Esophagus squamous epithelium (tissue), 4 donors: ENCODE results near the gene STARD7.
A peak's percentile ranks its signal among the peaks of the same experiment; 100 is the strongest.

Experiments
- POLR2A ChIP-seq, 4 donors: fragments of 450-650 bp; IDR thresholded peaks; one replicate each; pipeline ENCODE4 v1.6.1; 2017; ENCODE audit warnings: antibody characterized with exemption in 4 of 4, mild to moderate bottlenecking in 4 of 4, moderate library complexity in 3 of 4
- TF ChIP-seq, protein P1 (sequence below), 6 experiments: fragments of 450-650 bp in 4 of 6; fragments of 200-600 bp in 2 of 6; sonication (generic) in 2 of 6; IDR thresholded peaks; one replicate each; pipeline ENCODE4 v1.5.1; 2016 to 2019; ENCODE audit warnings: antibody characterized with exemption in 6 of 6, mild to moderate bottlenecking in 4 of 6, moderate library complexity in 4 of 6

DNA sequence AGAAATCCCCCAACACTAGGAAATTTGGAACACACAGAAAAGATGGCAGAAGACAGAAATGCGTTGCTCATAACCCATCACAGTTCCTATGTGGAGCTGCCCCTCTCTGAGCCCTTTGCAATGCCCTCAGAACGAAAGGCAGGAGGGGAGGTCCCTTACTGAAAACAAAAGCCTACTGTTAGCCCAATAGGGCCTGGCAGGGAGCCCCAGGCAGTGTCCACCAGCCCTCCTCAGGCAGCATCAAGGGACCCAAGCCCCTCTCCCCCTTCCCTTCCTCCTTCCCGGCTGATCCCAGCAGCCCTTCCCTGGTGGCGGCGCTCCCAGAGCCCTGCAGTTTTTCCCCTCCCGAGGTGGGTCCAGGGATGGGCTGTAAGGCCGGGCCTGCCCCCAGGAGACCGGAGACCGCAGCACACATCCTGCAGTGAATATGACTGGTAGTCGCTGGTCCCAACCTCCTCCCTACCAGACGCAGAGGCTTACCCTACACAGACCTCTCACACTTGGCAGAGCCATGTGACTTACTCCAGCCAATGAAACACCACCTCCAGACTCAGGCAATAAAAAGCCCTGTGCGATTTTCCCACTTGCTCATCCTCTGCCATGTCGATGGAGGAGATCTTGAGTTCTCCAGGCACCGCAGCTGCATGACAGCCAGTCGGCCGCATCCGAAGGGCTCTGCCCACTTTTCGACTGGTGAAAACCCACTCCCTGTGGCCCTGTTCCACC is 44.0 kb downstream of the STARD7 start:
- TF ChIP-seq, protein P1, sequence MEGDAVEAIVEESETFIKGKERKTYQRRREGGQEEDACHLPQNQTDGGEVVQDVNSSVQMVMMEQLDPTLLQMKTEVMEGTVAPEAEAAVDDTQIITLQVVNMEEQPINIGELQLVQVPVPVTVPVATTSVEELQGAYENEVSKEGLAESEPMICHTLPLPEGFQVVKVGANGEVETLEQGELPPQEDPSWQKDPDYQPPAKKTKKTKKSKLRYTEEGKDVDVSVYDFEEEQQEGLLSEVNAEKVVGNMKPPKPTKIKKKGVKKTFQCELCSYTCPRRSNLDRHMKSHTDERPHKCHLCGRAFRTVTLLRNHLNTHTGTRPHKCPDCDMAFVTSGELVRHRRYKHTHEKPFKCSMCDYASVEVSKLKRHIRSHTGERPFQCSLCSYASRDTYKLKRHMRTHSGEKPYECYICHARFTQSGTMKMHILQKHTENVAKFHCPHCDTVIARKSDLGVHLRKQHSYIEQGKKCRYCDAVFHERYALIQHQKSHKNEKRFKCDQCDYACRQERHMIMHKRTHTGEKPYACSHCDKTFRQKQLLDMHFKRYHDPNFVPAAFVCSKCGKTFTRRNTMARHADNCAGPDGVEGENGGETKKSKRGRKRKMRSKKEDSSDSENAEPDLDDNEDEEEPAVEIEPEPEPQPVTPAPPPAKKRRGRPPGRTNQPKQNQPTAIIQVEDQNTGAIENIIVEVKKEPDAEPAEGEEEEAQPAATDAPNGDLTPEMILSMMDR (IDR thresholded peaks at IDR 0.05) = no peak
- TF ChIP-seq POLR2A (IDR thresholded peaks at IDR 0.05) = peak in 1 of 4 donors; percentile 41
